Endodermal cell (in vitro differentiated cells): ENCODE results near the gene BCL11A. TPM values are rescaled to one million over a fixed set of nuclear protein-coding genes. Genes with fewer than 3 reads are reported as not detected.

ENCODE experiments used
- DNase-seq: peaks from one replicate; pipeline ENCODE4 v3.0.0-alpha.2; 2017
- H3K27ac ChIP-seq: 2 replicates; pipeline ENCODE4 v1.5.1; 2013; ENCODE audit warnings: mild to moderate bottlenecking, low read depth, low read length, moderate library complexity
- H3K27me3 ChIP-seq: 2 replicates; pipeline ENCODE4 v1.6.1; 2013; ENCODE audit warnings: mild to moderate bottlenecking, low read length, moderate library complexity; ENCODE audit not compliant: insufficient read depth, control insufficient read depth, poor library complexity, severe bottlenecking
- H3K36me3 ChIP-seq: 2 replicates; pipeline ENCODE4 v1.7.0; 2013; ENCODE audit warnings: mild to moderate bottlenecking, low read length, moderate library complexity; ENCODE audit not compliant: control insufficient read depth, insufficient read depth
- H3K4me1 ChIP-seq: one replicate; pipeline ENCODE4 v1.7.0; 2013; ENCODE audit warnings: low read length; ENCODE audit not compliant: control insufficient read depth, insufficient read depth
- H3K4me3 ChIP-seq: 2 replicates; pipeline ENCODE4 v1.5.1; 2013; ENCODE audit warnings: mild to moderate bottlenecking, low read length, moderate library complexity
- H3K9ac ChIP-seq: 2 replicates; pipeline ENCODE4 v1.6.1; 2013; ENCODE audit warnings: mild to moderate bottlenecking, low read length, moderate library complexity; ENCODE audit not compliant: poor library complexity, severe bottlenecking; ENCODE audit errors: extremely low read depth
- H3K9me3 ChIP-seq: 2 replicates; pipeline ENCODE4 v1.6.1; 2013; ENCODE audit warnings: mild to moderate bottlenecking, low read length, moderate library complexity; ENCODE audit not compliant: control insufficient read depth
- H3K27ac Mint-ChIP-seq: 2 replicates; pipeline ENCODE4 v1.8.0; 2020; ENCODE audit warnings: mixed read lengths
- H3K27me3 Mint-ChIP-seq: 2 replicates; pipeline ENCODE4 v1.8.0; 2021; ENCODE audit warnings: mild to moderate bottlenecking, mixed read lengths; ENCODE audit not compliant: insufficient read depth
- H3K36me3 Mint-ChIP-seq: 2 replicates; pipeline ENCODE4 v1.8.0; 2020; ENCODE audit warnings: low read depth, mixed read lengths
- H3K4me1 Mint-ChIP-seq: 2 replicates; pipeline ENCODE4 v1.8.0; 2020; ENCODE audit warnings: mixed read lengths
- H3K4me3 Mint-ChIP-seq: 2 replicates; pipeline ENCODE4 v1.8.0; 2020; ENCODE audit warnings: mild to moderate bottlenecking, moderate library complexity, mixed read lengths
- H3K9me3 Mint-ChIP-seq: 2 replicates; pipeline ENCODE4 v1.8.0; 2020; ENCODE audit warnings: mild to moderate bottlenecking, mixed read lengths
- WGBS, 2 experiments: methylation state at CpG; one replicate each; pipeline versions ENCODE4 v1.1.5 to v1.1.7; 2013; ENCODE audit warnings: missing lambda C conversion rate in 2 of 2, mixed read lengths in 1 of 2; ENCODE audit not compliant: insufficient coverage in 1 of 2, insufficient read length in 1 of 2; 5-methylcytosine and 5-hydroxymethylcytosine counted together
- total RNA-seq, 2 donors: library from RNA; stranded (reverse); fragmentation: NEBNext Ultra II Directional in 1 of 2; extraction: Animal tissue kit (Norgen Biotek cat#: 25700) in 1 of 2; gene quantifications; 2 replicates in 1 of 2; 3 replicates in 1 of 2; pipeline ENCODE4 v1.2.1, GENCODE V29; 2021
- TF ChIP-seq, protein P1 (sequence below): fragments of 200-600 bp; sonication (generic); conservative IDR thresholded peaks from 2 replicates; pipeline ENCODE4 v1.5.0; 2021; ENCODE audit warnings: antibody characterized with exemption, mild to moderate bottlenecking

BCL11A gene
- total RNA-seq, 2 donors from 2014 or later, result 14.7 to 16.3 TPM

DNA sequence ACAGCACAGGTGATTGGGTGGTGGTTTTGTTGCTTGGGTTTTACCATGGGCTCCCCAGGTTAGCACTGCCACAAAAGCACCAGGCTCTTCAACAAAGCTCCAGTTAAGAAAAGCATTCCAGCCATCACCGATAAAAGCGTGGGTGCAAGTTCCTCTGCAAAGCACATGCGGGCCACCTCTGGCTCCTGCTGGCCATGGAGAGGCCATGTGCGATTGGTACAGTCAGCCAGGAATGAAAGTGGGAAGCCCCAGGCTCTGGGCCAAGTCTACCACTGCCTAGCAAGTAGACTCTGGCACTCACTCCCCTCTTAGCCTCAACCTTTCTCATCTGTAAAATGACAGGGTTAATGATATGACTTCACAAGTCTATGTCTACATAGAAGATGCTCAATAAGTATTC lies 36.0 kb downstream of the BCL11A start:
- Histone ChIP-seq H3K9me3 (no peaks in the 10 kb centered on the region), H3K36me3 (no peaks in the 10 kb centered on the region), H3K27me3 (peaks cover 12% of the 10 kb centered on the region), H3K4me3 (no peak overlapping the region), H3K9ac (no peak overlapping the region), H3K27ac (no peak overlapping the region), H3K4me1 (peaks cover 17% of the 10 kb centered on the region)
- Mint-ChIP-seq H3K9me3 (no peaks in the 10 kb centered on the region), H3K4me1 (peaks cover 32% of the 10 kb centered on the region), H3K27ac (no peak overlapping the region), H3K36me3 (no peaks in the 10 kb centered on the region), H3K27me3 (peaks cover 12% of the 10 kb centered on the region), H3K4me3 (no peak overlapping the region)
- WGBS, 2 experiments, result 91 to 93% methylated on average over 4 of the region's 4 CpGs
- TF ChIP-seq, protein P1, sequence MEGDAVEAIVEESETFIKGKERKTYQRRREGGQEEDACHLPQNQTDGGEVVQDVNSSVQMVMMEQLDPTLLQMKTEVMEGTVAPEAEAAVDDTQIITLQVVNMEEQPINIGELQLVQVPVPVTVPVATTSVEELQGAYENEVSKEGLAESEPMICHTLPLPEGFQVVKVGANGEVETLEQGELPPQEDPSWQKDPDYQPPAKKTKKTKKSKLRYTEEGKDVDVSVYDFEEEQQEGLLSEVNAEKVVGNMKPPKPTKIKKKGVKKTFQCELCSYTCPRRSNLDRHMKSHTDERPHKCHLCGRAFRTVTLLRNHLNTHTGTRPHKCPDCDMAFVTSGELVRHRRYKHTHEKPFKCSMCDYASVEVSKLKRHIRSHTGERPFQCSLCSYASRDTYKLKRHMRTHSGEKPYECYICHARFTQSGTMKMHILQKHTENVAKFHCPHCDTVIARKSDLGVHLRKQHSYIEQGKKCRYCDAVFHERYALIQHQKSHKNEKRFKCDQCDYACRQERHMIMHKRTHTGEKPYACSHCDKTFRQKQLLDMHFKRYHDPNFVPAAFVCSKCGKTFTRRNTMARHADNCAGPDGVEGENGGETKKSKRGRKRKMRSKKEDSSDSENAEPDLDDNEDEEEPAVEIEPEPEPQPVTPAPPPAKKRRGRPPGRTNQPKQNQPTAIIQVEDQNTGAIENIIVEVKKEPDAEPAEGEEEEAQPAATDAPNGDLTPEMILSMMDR, result no peak
- DNase-seq, result peak; percentile 35

DNA sequence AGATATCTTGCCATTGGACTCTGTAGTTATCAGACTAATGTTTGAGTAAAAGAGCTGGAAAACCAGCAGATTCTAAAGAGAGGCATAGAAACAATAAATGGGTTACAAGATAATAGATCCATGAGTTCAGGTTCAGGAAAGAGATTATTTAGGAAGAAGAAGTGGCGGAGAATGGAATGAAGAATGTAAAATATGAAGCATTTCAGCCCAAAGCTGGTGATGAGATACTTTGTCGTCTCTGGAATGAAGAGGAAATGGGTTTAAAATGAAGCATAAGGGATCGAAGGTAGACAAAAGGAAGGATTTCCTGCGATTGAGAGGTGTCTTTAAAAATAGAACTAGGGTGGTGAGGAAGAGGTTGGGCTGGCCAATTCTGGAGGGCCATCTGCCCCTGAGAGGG lies 36.6 kb downstream of the BCL11A start:
- Mint-ChIP-seq H3K27ac (no peak overlapping the region), H3K36me3 (no peaks in the 10 kb centered on the region), H3K27me3 (peaks cover 12% of the 10 kb centered on the region), H3K4me3 (no peak overlapping the region), H3K4me1 (peaks cover 29% of the 10 kb centered on the region), H3K9me3 (no peaks in the 10 kb centered on the region)
- no peak for DNase-seq
- WGBS, 2 experiments, result 89 to 100% methylated on average over 3 to 4 of the region's 4 CpGs
- H3K4me3 ChIP-seq, result no peak overlapping the region
- no peak overlapping the region for H3K9ac ChIP-seq
- H3K9me3 ChIP-seq, result no peaks in the 10 kb centered on the region
- H3K4me1 ChIP-seq, result peaks cover 17% of the 10 kb centered on the region
- TF ChIP-seq, protein P1, result no peak
- H3K36me3 ChIP-seq, result no peaks in the 10 kb centered on the region
- peaks cover 12% of the 10 kb centered on the region for H3K27me3 ChIP-seq
- no peak overlapping the region for H3K27ac ChIP-seq

DNA sequence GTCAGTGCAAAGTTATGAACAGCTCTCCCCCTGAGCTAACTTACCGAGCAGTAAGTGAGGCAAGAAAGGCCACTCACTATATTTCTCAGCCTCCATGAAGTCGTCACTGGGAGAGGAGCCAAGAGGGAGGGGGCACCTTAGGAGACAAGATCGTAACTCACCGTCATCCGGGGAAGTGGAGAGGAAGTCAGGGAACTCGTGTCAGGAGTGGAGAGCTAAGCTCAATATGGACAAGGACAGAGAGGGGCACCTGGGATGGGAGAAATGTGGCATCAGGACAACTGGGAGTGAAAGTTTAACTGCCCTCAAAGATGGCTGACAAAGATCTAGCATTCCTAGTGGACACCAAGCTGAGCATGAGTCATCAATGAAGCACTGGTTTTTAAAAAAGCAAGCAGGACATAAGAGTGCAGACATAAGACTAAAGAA lies 37.1 kb downstream of the BCL11A start:
- no peaks in the 10 kb centered on the region for H3K36me3 ChIP-seq
- Mint-ChIP-seq H3K36me3 (no peaks in the 10 kb centered on the region), H3K9me3 (no peaks in the 10 kb centered on the region), H3K4me3 (no peak overlapping the region), H3K27ac (no peak overlapping the region), H3K27me3 (peaks cover 12% of the 10 kb centered on the region), H3K4me1 (peaks cover 25% of the 10 kb centered on the region)
- H3K9me3 ChIP-seq, result no peaks in the 10 kb centered on the region
- H3K27me3 ChIP-seq, result peaks cover 12% of the 10 kb centered on the region
- H3K27ac ChIP-seq, result no peak overlapping the region
- no peak overlapping the region for H3K4me3 ChIP-seq
- WGBS, 2 experiments, result 91 to 92% methylated on average over 5 to 6 of the region's 6 CpGs
- TF ChIP-seq, protein P1, result no peak
- H3K9ac ChIP-seq, result no peak overlapping the region
- peaks cover 17% of the 10 kb centered on the region for H3K4me1 ChIP-seq
- DNase-seq, result peak; percentile 48
